WTC11 (cell line): ENCODE data around the gene CCHCR1. TPM values are rescaled to one million over a fixed set of nuclear protein-coding genes. Genes with fewer than 3 reads are reported as not detected.

Experiments
- ATAC-seq: fragments of 200-7000 bp; cut with Tn5 transposase; 2 replicates; pipeline ENCODE4 v1.10.0; 2021; ENCODE audit warnings: mild to moderate bottlenecking, moderate library complexity
- CTCF ChIA-PET: fragments of 300-600 bp; sonication (Branson Sonifier 250); formaldehyde crosslinking; loops from one replicate; lab custom pipeline; 2021; ENCODE audit warnings: antibody characterized with exemption; lab: Charles Lee
- POLR2A ChIA-PET: fragments of 350-600 bp; sonication (Branson Sonifier 250); formaldehyde crosslinking; loops from one replicate; lab custom pipeline; 2021; ENCODE audit warnings: antibody characterized with exemption; lab: Charles Lee
- DNase-seq: peaks from one replicate; pipeline ENCODE4 v3.0.0; 2021; ENCODE audit warnings: low spot score
- H3K27ac Mint-ChIP-seq: 2 replicates; pipeline ENCODE4 v1.8.0; 2021; ENCODE audit warnings: mixed read lengths
- H3K27me3 Mint-ChIP-seq: 2 replicates; pipeline ENCODE4 v1.8.0; 2021; ENCODE audit warnings: low read depth, mild to moderate bottlenecking, moderate library complexity, mixed read lengths
- H3K36me3 Mint-ChIP-seq: 2 replicates; pipeline ENCODE4 v1.8.0; 2021; ENCODE audit warnings: mixed read lengths
- H3K4me1 Mint-ChIP-seq: 2 replicates; pipeline ENCODE4 v1.8.0; 2022; ENCODE audit warnings: mixed read lengths
- H3K4me3 Mint-ChIP-seq: 2 replicates; pipeline ENCODE4 v1.8.0; 2021; ENCODE audit warnings: mild to moderate bottlenecking, moderate library complexity, mixed read lengths
- H3K9me3 Mint-ChIP-seq: 2 replicates; pipeline ENCODE4 v1.8.0; 2021; ENCODE audit warnings: mixed read lengths
- CREB1 ChIP-seq: sonication (generic); formaldehyde crosslinking; IDR thresholded peaks from 2 replicates; pipeline ENCODE4 v1.8.0; 2023; ENCODE audit warnings: mild to moderate bottlenecking, missing genetic modification reagents
- EMX1 ChIP-seq: fragments of 250-450 bp; sonication (Bioruptor Pico); IDR thresholded peaks from 2 replicates; pipeline ENCODE4 v1.8.0; 2021; ENCODE audit warnings: mild to moderate bottlenecking
- GABPB1 ChIP-seq: sonication (generic); formaldehyde crosslinking; IDR thresholded peaks from 2 replicates; pipeline ENCODE4 v1.8.1; 2023; ENCODE audit warnings: mild to moderate bottlenecking, missing genetic modification reagents
- GTF2I ChIP-seq: fragments of 250-450 bp; sonication (Bioruptor Pico); conservative IDR thresholded peaks from 2 replicates; pipeline ENCODE4 v1.4.0; 2021; ENCODE audit warnings: mild to moderate bottlenecking
- IRF2 ChIP-seq: sonication (generic); formaldehyde crosslinking; IDR thresholded peaks from 2 replicates; pipeline ENCODE4 v1.8.0; 2022; ENCODE audit warnings: low read depth, missing genetic modification reagents, borderline replicate concordance
- JUN ChIP-seq: sonication (generic); formaldehyde crosslinking; IDR thresholded peaks from 2 replicates; pipeline ENCODE4 v1.8.0; 2023; ENCODE audit warnings: mild to moderate bottlenecking, missing genetic modification reagents
- NFATC4 ChIP-seq: fragments of 250-450 bp; sonication (Bioruptor Pico); IDR thresholded peaks from 2 replicates; pipeline ENCODE4 v1.9.0; 2021; ENCODE audit warnings: mild to moderate bottlenecking
- NFE2L1 ChIP-seq: sonication (generic); formaldehyde crosslinking; IDR thresholded peaks from 2 replicates; pipeline ENCODE4 v1.8.1; 2023; ENCODE audit warnings: missing genetic modification reagents
- RORB ChIP-seq: fragments of 250-450 bp; sonication (Bioruptor Pico); IDR thresholded peaks from 2 replicates; pipeline ENCODE4 v1.9.0; 2021; ENCODE audit warnings: mild to moderate bottlenecking
- SP1 ChIP-seq: sonication (generic); formaldehyde crosslinking; conservative IDR thresholded peaks from 2 replicates; pipeline ENCODE4 v1.8.1; 2022; ENCODE audit warnings: missing genetic modification reagents
- TEAD1 ChIP-seq: sonication (generic); formaldehyde crosslinking; IDR thresholded peaks from 2 replicates; pipeline ENCODE4 v1.8.0; 2022; ENCODE audit warnings: mild to moderate bottlenecking, missing genetic modification reagents
- ZNF317 ChIP-seq: sonication (generic); formaldehyde crosslinking; IDR thresholded peaks from 2 replicates; pipeline ENCODE4 v1.8.1; 2023; ENCODE audit warnings: low read depth, mild to moderate bottlenecking, moderate library complexity, missing genetic modification reagents, borderline replicate concordance
- ZNF423 ChIP-seq: fragments of 250-450 bp; sonication (Bioruptor Pico); IDR thresholded peaks from 2 replicates; pipeline ENCODE4 v2.1.2; 2022; ENCODE audit warnings: mild to moderate bottlenecking, moderate library complexity
- total RNA-seq: library from RNA; stranded (reverse); gene quantifications from 3 replicates; pipeline ENCODE4 v1.2.3, GENCODE V29; 2021
- TF ChIP-seq, protein P1 (sequence below): sonication (generic); formaldehyde crosslinking; IDR thresholded peaks from 2 replicates; pipeline ENCODE4 v1.8.0; 2022; ENCODE audit warnings: missing genetic modification reagents
- TF ChIP-seq, protein P2 (sequence below): sonication (generic); formaldehyde crosslinking; IDR thresholded peaks from 2 replicates; pipeline ENCODE4 v1.8.0; 2023; ENCODE audit warnings: mild to moderate bottlenecking, missing genetic modification reagents
- TF ChIP-seq, protein P3 (sequence below): sonication (generic); formaldehyde crosslinking; IDR thresholded peaks from 2 replicates; pipeline ENCODE4 v1.8.1; 2023; ENCODE audit warnings: mild to moderate bottlenecking, missing genetic modification reagents, borderline replicate concordance
- TF ChIP-seq, protein P4 (sequence below): fragments of 250-450 bp; sonication (Bioruptor Pico); IDR thresholded peaks from 2 replicates; pipeline ENCODE4 v1.9.0; 2021; ENCODE audit warnings: moderate library complexity, mild to moderate bottlenecking, inconsistent platforms, borderline replicate concordance
- TF ChIP-seq, protein P5 (sequence below): fragments of 250-450 bp; sonication (Bioruptor Pico); IDR thresholded peaks from 2 replicates; pipeline ENCODE4 v1.8.0; 2021; ENCODE audit warnings: mild to moderate bottlenecking
- TF ChIP-seq, protein P6 (sequence below): fragments of 250-450 bp; sonication (Bioruptor Pico); conservative IDR thresholded peaks from 2 replicates; pipeline ENCODE4 v1.9.0; 2021; ENCODE audit warnings: mild to moderate bottlenecking
- TF ChIP-seq, protein P7 (sequence below): sonication (generic); formaldehyde crosslinking; IDR thresholded peaks from 2 replicates; pipeline ENCODE4 v1.8.0; 2022; ENCODE audit warnings: mild to moderate bottlenecking, missing genetic modification reagents
- TF ChIP-seq, protein P8 (sequence below): sonication (generic); formaldehyde crosslinking; conservative IDR thresholded peaks from 2 replicates; pipeline ENCODE4 v1.8.1; 2022; ENCODE audit warnings: mild to moderate bottlenecking, missing genetic modification reagents

CCHCR1 gene
- total RNA-seq, 1 experiment from 2014 or later, result 58.7 TPM

DNA sequence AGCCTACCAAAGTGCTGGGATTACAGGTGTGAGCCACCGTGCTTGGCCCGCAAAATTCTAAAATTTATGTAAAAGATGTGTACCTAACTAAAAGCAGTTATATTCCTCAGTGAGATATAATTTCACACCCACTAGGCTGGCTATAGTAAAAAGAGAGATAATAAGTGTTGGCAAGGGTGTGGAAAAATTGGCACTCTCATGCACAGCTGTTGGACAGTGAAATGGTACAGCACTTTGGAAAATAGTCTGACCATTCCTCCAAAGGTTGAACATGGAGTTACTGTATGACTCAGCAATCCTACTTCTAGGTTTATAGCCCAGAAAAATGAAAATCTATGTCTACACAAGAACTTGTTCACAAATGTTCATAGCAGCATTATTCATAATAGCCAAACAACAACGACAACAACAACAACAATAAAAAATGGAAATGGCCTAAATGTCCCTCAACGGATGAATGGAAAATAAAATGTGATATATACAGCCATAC, 59.1 kb downstream of the CCHCR1 start:
- Mint-ChIP-seq H3K4me3 (no peak overlapping the region), H3K27me3 (no peaks in the 10 kb centered on the region), H3K9me3 (no peaks in the 10 kb centered on the region), H3K4me1 (peaks cover 18% of the 10 kb centered on the region), H3K36me3 (no peaks in the 10 kb centered on the region), H3K27ac (no peak overlapping the region)
- TF ChIP-seq, protein P1, sequence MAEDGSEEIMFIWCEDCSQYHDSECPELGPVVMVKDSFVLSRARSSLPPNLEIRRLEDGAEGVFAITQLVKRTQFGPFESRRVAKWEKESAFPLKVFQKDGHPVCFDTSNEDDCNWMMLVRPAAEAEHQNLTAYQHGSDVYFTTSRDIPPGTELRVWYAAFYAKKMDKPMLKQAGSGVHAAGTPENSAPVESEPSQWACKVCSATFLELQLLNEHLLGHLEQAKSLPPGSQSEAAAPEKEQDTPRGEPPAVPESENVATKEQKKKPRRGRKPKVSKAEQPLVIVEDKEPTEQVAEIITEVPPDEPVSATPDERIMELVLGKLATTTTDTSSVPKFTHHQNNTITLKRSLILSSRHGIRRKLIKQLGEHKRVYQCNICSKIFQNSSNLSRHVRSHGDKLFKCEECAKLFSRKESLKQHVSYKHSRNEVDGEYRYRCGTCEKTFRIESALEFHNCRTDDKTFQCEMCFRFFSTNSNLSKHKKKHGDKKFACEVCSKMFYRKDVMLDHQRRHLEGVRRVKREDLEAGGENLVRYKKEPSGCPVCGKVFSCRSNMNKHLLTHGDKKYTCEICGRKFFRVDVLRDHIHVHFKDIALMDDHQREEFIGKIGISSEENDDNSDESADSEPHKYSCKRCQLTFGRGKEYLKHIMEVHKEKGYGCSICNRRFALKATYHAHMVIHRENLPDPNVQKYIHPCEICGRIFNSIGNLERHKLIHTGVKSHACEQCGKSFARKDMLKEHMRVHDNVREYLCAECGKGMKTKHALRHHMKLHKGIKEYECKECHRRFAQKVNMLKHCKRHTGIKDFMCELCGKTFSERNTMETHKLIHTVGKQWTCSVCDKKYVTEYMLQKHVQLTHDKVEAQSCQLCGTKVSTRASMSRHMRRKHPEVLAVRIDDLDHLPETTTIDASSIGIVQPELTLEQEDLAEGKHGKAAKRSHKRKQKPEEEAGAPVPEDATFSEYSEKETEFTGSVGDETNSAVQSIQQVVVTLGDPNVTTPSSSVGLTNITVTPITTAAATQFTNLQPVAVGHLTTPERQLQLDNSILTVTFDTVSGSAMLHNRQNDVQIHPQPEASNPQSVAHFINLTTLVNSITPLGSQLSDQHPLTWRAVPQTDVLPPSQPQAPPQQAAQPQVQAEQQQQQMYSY (CRISPR knock-in tag), result no peak
- TF ChIP-seq, protein P2, sequence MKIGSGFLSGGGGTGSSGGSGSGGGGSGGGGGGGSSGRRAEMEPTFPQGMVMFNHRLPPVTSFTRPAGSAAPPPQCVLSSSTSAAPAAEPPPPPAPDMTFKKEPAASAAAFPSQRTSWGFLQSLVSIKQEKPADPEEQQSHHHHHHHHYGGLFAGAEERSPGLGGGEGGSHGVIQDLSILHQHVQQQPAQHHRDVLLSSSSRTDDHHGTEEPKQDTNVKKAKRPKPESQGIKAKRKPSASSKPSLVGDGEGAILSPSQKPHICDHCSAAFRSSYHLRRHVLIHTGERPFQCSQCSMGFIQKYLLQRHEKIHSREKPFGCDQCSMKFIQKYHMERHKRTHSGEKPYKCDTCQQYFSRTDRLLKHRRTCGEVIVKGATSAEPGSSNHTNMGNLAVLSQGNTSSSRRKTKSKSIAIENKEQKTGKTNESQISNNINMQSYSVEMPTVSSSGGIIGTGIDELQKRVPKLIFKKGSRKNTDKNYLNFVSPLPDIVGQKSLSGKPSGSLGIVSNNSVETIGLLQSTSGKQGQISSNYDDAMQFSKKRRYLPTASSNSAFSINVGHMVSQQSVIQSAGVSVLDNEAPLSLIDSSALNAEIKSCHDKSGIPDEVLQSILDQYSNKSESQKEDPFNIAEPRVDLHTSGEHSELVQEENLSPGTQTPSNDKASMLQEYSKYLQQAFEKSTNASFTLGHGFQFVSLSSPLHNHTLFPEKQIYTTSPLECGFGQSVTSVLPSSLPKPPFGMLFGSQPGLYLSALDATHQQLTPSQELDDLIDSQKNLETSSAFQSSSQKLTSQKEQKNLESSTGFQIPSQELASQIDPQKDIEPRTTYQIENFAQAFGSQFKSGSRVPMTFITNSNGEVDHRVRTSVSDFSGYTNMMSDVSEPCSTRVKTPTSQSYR (CRISPR knock-in tag), result no peak
- TF ChIP-seq, protein P3, sequence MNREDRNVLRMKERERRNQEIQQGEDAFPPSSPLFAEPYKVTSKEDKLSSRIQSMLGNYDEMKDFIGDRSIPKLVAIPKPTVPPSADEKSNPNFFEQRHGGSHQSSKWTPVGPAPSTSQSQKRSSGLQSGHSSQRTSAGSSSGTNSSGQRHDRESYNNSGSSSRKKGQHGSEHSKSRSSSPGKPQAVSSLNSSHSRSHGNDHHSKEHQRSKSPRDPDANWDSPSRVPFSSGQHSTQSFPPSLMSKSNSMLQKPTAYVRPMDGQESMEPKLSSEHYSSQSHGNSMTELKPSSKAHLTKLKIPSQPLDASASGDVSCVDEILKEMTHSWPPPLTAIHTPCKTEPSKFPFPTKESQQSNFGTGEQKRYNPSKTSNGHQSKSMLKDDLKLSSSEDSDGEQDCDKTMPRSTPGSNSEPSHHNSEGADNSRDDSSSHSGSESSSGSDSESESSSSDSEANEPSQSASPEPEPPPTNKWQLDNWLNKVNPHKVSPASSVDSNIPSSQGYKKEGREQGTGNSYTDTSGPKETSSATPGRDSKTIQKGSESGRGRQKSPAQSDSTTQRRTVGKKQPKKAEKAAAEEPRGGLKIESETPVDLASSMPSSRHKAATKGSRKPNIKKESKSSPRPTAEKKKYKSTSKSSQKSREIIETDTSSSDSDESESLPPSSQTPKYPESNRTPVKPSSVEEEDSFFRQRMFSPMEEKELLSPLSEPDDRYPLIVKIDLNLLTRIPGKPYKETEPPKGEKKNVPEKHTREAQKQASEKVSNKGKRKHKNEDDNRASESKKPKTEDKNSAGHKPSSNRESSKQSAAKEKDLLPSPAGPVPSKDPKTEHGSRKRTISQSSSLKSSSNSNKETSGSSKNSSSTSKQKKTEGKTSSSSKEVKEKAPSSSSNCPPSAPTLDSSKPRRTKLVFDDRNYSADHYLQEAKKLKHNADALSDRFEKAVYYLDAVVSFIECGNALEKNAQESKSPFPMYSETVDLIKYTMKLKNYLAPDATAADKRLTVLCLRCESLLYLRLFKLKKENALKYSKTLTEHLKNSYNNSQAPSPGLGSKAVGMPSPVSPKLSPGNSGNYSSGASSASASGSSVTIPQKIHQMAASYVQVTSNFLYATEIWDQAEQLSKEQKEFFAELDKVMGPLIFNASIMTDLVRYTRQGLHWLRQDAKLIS, result no peak
- no peak for TF ChIP-seq NFE2L1
- TF ChIP-seq, protein P4, sequence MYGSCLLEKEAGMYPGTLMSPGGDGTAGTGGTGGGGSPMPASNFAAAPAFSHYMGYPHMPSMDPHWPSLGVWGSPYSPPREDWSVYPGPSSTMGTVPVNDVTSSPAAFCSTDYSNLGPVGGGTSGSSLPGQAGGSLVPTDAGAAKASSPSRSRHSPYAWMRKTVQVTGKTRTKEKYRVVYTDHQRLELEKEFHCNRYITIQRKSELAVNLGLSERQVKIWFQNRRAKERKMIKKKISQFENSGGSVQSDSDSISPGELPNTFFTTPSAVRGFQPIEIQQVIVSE (CRISPR knock-in tag), result no peak
- TF ChIP-seq JUN, result no peak
- TF ChIP-seq, protein P5, sequence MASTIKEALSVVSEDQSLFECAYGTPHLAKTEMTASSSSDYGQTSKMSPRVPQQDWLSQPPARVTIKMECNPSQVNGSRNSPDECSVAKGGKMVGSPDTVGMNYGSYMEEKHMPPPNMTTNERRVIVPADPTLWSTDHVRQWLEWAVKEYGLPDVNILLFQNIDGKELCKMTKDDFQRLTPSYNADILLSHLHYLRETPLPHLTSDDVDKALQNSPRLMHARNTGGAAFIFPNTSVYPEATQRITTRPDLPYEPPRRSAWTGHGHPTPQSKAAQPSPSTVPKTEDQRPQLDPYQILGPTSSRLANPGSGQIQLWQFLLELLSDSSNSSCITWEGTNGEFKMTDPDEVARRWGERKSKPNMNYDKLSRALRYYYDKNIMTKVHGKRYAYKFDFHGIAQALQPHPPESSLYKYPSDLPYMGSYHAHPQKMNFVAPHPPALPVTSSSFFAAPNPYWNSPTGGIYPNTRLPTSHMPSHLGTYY (CRISPR knock-in tag), result no peak
- no peak for TF ChIP-seq ZNF317 (CRISPR knock-in tag)
- ChIA-PET CTCF (interaction anchor here (0.7 kb wide), 1 partner anchor 11 kb away, joined by 3 read pairs; no protein-coding TSS in a partner anchor), POLR2A (no interaction called here)
- ATAC-seq (no peak), DNase-seq (no peak)

DNA sequence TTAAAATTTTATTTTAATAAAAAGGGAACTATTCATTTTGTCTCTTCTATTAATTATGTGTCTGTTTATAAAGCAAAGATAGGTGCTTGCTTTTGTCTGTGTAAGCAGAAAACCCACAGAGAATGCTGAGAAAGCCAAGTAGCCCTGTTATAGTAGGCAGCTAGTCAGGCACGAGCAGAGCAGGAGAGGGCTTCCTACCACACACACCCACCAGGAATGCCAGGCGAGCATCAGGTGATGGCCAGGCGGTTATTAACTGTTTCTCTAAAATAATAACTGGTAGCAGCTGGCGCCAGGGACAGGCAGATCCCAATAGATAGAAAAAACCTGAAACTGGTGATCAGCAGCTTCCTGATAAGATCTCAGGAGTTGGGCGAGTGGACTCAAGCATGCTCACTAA, 60.9 kb downstream of the CCHCR1 start:
- no peak for DNase-seq
- H3K9me3 Mint-ChIP-seq, result no peaks in the 10 kb centered on the region
- H3K4me3 Mint-ChIP-seq, result no peak overlapping the region
- H3K36me3 Mint-ChIP-seq, result no peaks in the 10 kb centered on the region
- no peak for ATAC-seq
- POLR2A ChIA-PET, result no interaction called here
- peaks cover 22% of the 10 kb centered on the region for H3K4me1 Mint-ChIP-seq
- CTCF ChIA-PET, result interaction anchor here (0.6 to 1.9 kb wide), 4 partner anchors 9 to 183 kb away, joined by 3 to 10 read pairs (median 5); partner anchors contain the start of gene VARS2
- no peaks in the 10 kb centered on the region for H3K27me3 Mint-ChIP-seq
- H3K27ac Mint-ChIP-seq, result no peak overlapping the region
- TF ChIP-seq SP1 (CRISPR knock-in tag) (no peak), ZNF423 (CRISPR knock-in tag) (no peak), CREB1 (CRISPR knock-in tag) (no peak), NFATC4 (no peak), TEAD1 (CRISPR knock-in tag) (no peak), IRF2 (CRISPR knock-in tag) (no peak), RORB (CRISPR knock-in tag) (no peak), EMX1 (CRISPR knock-in tag) (no peak), GABPB1 (CRISPR knock-in tag) (no peak), GTF2I (CRISPR knock-in tag) (no peak)
- TF ChIP-seq, protein P6, sequence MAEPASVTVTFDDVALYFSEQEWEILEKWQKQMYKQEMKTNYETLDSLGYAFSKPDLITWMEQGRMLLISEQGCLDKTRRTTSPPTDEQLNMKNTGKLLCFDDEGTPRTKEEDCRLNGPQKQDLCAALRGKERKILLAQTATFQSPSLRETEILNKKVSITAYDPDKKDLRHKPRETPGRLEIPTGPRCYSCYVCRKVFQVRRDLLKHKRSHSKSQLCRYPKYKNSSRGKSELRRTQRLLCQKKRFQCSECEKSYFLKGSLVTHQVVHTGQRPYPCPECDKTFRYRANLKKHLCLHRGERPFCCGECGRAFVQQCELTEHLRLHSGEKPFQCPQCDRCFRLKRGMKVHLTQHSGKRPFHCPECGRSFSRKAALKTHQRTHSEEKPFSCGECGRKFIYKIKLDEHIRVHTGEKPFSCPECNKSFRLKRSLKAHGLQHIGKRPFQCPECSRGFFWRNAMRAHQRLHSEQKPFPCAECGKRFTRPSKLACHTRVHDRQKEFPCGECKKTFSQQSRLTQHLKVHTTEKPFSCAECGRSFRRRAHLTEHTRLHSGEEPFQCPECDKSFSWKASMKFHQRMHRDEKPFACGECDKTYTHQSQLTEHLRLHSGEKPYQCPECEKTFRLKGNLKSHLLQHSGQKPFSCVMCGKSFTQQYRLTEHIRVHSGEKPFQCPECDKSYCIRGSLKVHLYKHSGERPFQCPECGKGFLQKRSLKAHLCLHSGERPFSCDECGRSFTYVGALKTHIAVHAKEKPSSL (CRISPR knock-in tag), result no peak
- TF ChIP-seq, protein P7, sequence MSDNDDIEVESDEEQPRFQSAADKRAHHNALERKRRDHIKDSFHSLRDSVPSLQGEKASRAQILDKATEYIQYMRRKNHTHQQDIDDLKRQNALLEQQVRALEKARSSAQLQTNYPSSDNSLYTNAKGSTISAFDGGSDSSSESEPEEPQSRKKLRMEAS (CRISPR knock-in tag), result no peak
- TF ChIP-seq, protein P8, sequence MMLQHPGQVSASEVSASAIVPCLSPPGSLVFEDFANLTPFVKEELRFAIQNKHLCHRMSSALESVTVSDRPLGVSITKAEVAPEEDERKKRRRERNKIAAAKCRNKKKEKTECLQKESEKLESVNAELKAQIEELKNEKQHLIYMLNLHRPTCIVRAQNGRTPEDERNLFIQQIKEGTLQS (CRISPR knock-in tag), result no peak
